ENCODE data around the gene PEX6. TPM values are rescaled to one million over a fixed set of nuclear protein-coding genes. Genes with fewer than 3 reads are reported as not detected.
"Not testable (repeated sequence)": the region's sequence is repeated elsewhere in the genome, so short reads cannot be mapped to it uniquely, and the experiment has no call there.

Gene PEX6
- polyA plus RNA-seq, 4 donors = 17.8 to 51.4 (median 35.9) TPM

- H3K9me3 ChIP-seq (ENCODE audit: control insufficient read depth in 2 of 2, insufficient read depth in 1 of 2, low read depth in 1 of 2, low read length in 1 of 2) = no peaks in the 10 kb centered on the region
- H3K27ac ChIP-seq (ENCODE audit: low read depth in 1 of 3, low read length in 2 of 3) = no peak overlapping the region
- no peaks in the 10 kb centered on the region for H3K27me3 ChIP-seq (ENCODE audit: control insufficient read depth in 3 of 3, insufficient read depth in 3 of 3, low read length in 3 of 3)
- H3K36me3 ChIP-seq (ENCODE audit: control insufficient read depth in 3 of 3, insufficient read depth in 2 of 3, low read depth in 1 of 3, low read length in 3 of 3) = peaks cover 32 to 72% (median 33%) of the 10 kb centered on the region in 3 donors
- 59 to 64% (median 63%) methylated on average over 6 of the region's 6 CpGs for whole genome bisulfite sequencing, 3 donors
- FAIRE-seq (no peak), DNase-seq (peak; percentile 42 to 51)
- H3K4me3 ChIP-seq (ENCODE audit: low read depth in 1 of 3, low read length in 3 of 3) = no peak overlapping the region
- peaks cover 4 to 7% (median 5%) of the 10 kb centered on the region in 3 donors for H3K4me1 ChIP-seq (ENCODE audit: control insufficient read depth in 3 of 3, insufficient read depth in 2 of 3, low read depth in 1 of 3, low read length in 2 of 3)
These were observed 30.1 kb upstream of the PEX6 start for GRCh38 chr6:43009124-43009523.

GRCh38 chr6:43007126-43007525, 28.1 kb upstream of the PEX6 start:
- WGBS, 3 donors = 91 to 93% (median 93%) methylated on average over 9 of the region's 9 CpGs
- Histone ChIP-seq H3K9me3 (ENCODE audit: control insufficient read depth in 2 of 2, insufficient read depth in 1 of 2, low read depth in 1 of 2, low read length in 1 of 2) (no peaks in the 10 kb centered on the region), H3K27ac (ENCODE audit: low read depth in 1 of 3, low read length in 2 of 3) (no peak overlapping the region), H3K36me3 (ENCODE audit: control insufficient read depth in 3 of 3, insufficient read depth in 2 of 3, low read depth in 1 of 3, low read length in 3 of 3) (peaks cover 32 to 81% (median 33%) of the 10 kb centered on the region in 3 donors), H3K27me3 (ENCODE audit: control insufficient read depth in 3 of 3, insufficient read depth in 3 of 3, low read length in 3 of 3) (no peaks in the 10 kb centered on the region), H3K4me3 (ENCODE audit: low read depth in 1 of 3, low read length in 3 of 3) (no peak overlapping the region), H3K4me1 (ENCODE audit: control insufficient read depth in 3 of 3, insufficient read depth in 2 of 3, low read depth in 1 of 3, low read length in 2 of 3) (no peaks in the 10 kb centered on the region)
- no peak for DNase-seq
- no peak for FAIRE-seq

GRCh38 chr6:43006251-43006650, 27.3 kb upstream of the PEX6 start:
- no peak overlapping the region for H3K4me3 ChIP-seq (ENCODE audit: low read depth in 1 of 3, low read length in 3 of 3)
- no peaks in the 10 kb centered on the region for H3K9me3 ChIP-seq (ENCODE audit: control insufficient read depth in 2 of 2, insufficient read depth in 1 of 2, low read depth in 1 of 2, low read length in 1 of 2)
- FAIRE-seq (no peak), DNase-seq (no peak)
- H3K27ac ChIP-seq (ENCODE audit: low read depth in 1 of 3, low read length in 2 of 3) = no peak overlapping the region
- 95 to 98% (median 97%) methylated on average over 11 of the region's 11 CpGs for WGBS, 3 donors
- no peaks in the 10 kb centered on the region for H3K27me3 ChIP-seq (ENCODE audit: control insufficient read depth in 3 of 3, insufficient read depth in 3 of 3, low read length in 3 of 3)
- peaks cover 26 to 78% (median 28%) of the 10 kb centered on the region in 3 donors for H3K36me3 ChIP-seq (ENCODE audit: control insufficient read depth in 3 of 3, insufficient read depth in 2 of 3, low read depth in 1 of 3, low read length in 3 of 3)
- no peaks in the 10 kb centered on the region for H3K4me1 ChIP-seq (ENCODE audit: control insufficient read depth in 3 of 3, insufficient read depth in 2 of 3, low read depth in 1 of 3, low read length in 2 of 3)

GRCh38 chr6:43005844-43006243, 26.9 kb upstream of the PEX6 start:
- 89 to 92% (median 91%) methylated on average over 5 of the region's 5 CpGs for WGBS, 3 donors
- no peaks in the 10 kb centered on the region for H3K27me3 ChIP-seq (ENCODE audit: control insufficient read depth in 3 of 3, insufficient read depth in 3 of 3, low read length in 3 of 3)
- H3K27ac ChIP-seq (ENCODE audit: low read depth in 1 of 3, low read length in 2 of 3) = no peak overlapping the region
- H3K4me3 ChIP-seq (ENCODE audit: low read depth in 1 of 3, low read length in 3 of 3) = no peak overlapping the region
- no peak for FAIRE-seq
- H3K36me3 ChIP-seq (ENCODE audit: control insufficient read depth in 3 of 3, insufficient read depth in 2 of 3, low read depth in 1 of 3, low read length in 3 of 3) = peaks cover 22 to 74% (median 25%) of the 10 kb centered on the region in 3 donors
- no peaks in the 10 kb centered on the region for H3K4me1 ChIP-seq (ENCODE audit: control insufficient read depth in 3 of 3, insufficient read depth in 2 of 3, low read depth in 1 of 3, low read length in 2 of 3)
- no peak for DNase-seq
- H3K9me3 ChIP-seq (ENCODE audit: control insufficient read depth in 2 of 2, insufficient read depth in 1 of 2, low read depth in 1 of 2, low read length in 1 of 2) = no peaks in the 10 kb centered on the region

GRCh38 chr6:43001843-43002242, 22.9 kb upstream of the PEX6 start:
- Histone ChIP-seq H3K27me3 (ENCODE audit: control insufficient read depth in 3 of 3, insufficient read depth in 3 of 3, low read length in 3 of 3) (no peaks in the 10 kb centered on the region), H3K9me3 (ENCODE audit: control insufficient read depth in 2 of 2, insufficient read depth in 1 of 2, low read depth in 1 of 2, low read length in 1 of 2) (no peaks in the 10 kb centered on the region), H3K4me1 (ENCODE audit: control insufficient read depth in 3 of 3, insufficient read depth in 2 of 3, low read depth in 1 of 3, low read length in 2 of 3) (no peaks in the 10 kb centered on the region), H3K36me3 (ENCODE audit: control insufficient read depth in 3 of 3, insufficient read depth in 2 of 3, low read depth in 1 of 3, low read length in 3 of 3) (peaks cover 6 to 64% (median 7%) of the 10 kb centered on the region in 3 donors), H3K27ac (ENCODE audit: low read depth in 1 of 3, low read length in 2 of 3) (no peak overlapping the region), H3K4me3 (ENCODE audit: low read depth in 1 of 3, low read length in 3 of 3) (no peak overlapping the region)
- 92 to 96% (median 94%) methylated on average over 8 of the region's 8 CpGs for WGBS, 3 donors
- DNase-seq (no peak), FAIRE-seq (no peak)

GRCh38 chr6:42998205-42998604, 19.2 kb upstream of the PEX6 start:
- not testable (repeated sequence) for H3K27me3 ChIP-seq (ENCODE audit: control insufficient read depth in 3 of 3, insufficient read depth in 3 of 3, low read length in 3 of 3); H3K4me3 ChIP-seq (ENCODE audit: low read depth in 1 of 3, low read length in 3 of 3); H3K27ac ChIP-seq (ENCODE audit: low read depth in 1 of 3, low read length in 2 of 3); DNase-seq; H3K9me3 ChIP-seq (ENCODE audit: control insufficient read depth in 2 of 2, insufficient read depth in 1 of 2, low read depth in 1 of 2, low read length in 1 of 2); H3K4me1 ChIP-seq (ENCODE audit: control insufficient read depth in 3 of 3, insufficient read depth in 2 of 3, low read depth in 1 of 3, low read length in 2 of 3); FAIRE-seq
- WGBS, 3 donors = 77 to 88% (median 82%) methylated on average over 9 of the region's 9 CpGs
- H3K36me3 ChIP-seq (ENCODE audit: control insufficient read depth in 3 of 3, insufficient read depth in 2 of 3, low read depth in 1 of 3, low read length in 3 of 3) = peaks cover 0 to 63% (median 2%) of the 10 kb centered on the region in 3 donors

- H3K9me3 ChIP-seq (ENCODE audit: control insufficient read depth in 2 of 2, insufficient read depth in 1 of 2, low read depth in 1 of 2, low read length in 1 of 2) = no peaks in the 10 kb centered on the region
- FAIRE-seq (peak; percentile 74), DNase-seq (peak; percentile 73 to 92)
- no peak overlapping the region for H3K4me3 ChIP-seq (ENCODE audit: low read depth in 1 of 3, low read length in 3 of 3)
- H3K36me3 ChIP-seq (ENCODE audit: control insufficient read depth in 3 of 3, insufficient read depth in 2 of 3, low read depth in 1 of 3, low read length in 3 of 3) = peaks cover 0 to 58% (median 2%) of the 10 kb centered on the region in 3 donors
- H3K27ac ChIP-seq (ENCODE audit: low read depth in 1 of 3, low read length in 2 of 3) = peak overlapping the region in 1 of 3 donors; percentile 39
- no peaks in the 10 kb centered on the region for H3K27me3 ChIP-seq (ENCODE audit: control insufficient read depth in 3 of 3, insufficient read depth in 3 of 3, low read length in 3 of 3)
- peaks cover 0 to 7% (median 0%) of the 10 kb centered on the region in 3 donors for H3K4me1 ChIP-seq (ENCODE audit: control insufficient read depth in 3 of 3, insufficient read depth in 2 of 3, low read depth in 1 of 3, low read length in 2 of 3)
These were observed 17.5 kb upstream of the PEX6 start for GRCh38 chr6:42996513-42996912.

- 81 to 92% (median 92%) methylated on average over 2 of the region's 2 CpGs for WGBS, 3 donors
- no peak for FAIRE-seq
- H3K4me3 ChIP-seq (ENCODE audit: low read depth in 1 of 3, low read length in 3 of 3) = no peak overlapping the region
These were observed 14.5 kb upstream of the PEX6 start for GRCh38 chr6:42993445-42993844.

GRCh38 chr6:42989923-42990322, 10.9 kb upstream of the PEX6 start:
- Histone ChIP-seq H3K9me3 (ENCODE audit: control insufficient read depth in 2 of 2, insufficient read depth in 1 of 2, low read depth in 1 of 2, low read length in 1 of 2) (no peaks in the 10 kb centered on the region), H3K36me3 (ENCODE audit: control insufficient read depth in 3 of 3, insufficient read depth in 2 of 3, low read depth in 1 of 3, low read length in 3 of 3) (peaks cover 0 to 50% (median 3%) of the 10 kb centered on the region in 3 donors), H3K4me3 (ENCODE audit: low read depth in 1 of 3, low read length in 3 of 3) (no peak overlapping the region), H3K27ac (ENCODE audit: low read depth in 1 of 3, low read length in 2 of 3) (peak overlapping the region; percentile 62 to 80 (median 69)), H3K27me3 (ENCODE audit: control insufficient read depth in 3 of 3, insufficient read depth in 3 of 3, low read length in 3 of 3) (no peaks in the 10 kb centered on the region), H3K4me1 (ENCODE audit: control insufficient read depth in 3 of 3, insufficient read depth in 2 of 3, low read depth in 1 of 3, low read length in 2 of 3) (peaks cover 0 to 55% (median 4%) of the 10 kb centered on the region in 3 donors)
- 34 to 60% (median 41%) methylated on average over 5 of the region's 5 CpGs for WGBS, 3 donors
- FAIRE-seq (no peak), DNase-seq (peak; percentile 89 to 96)

More at GRCh38 chr6:42993445-42993844, 14.5 kb upstream of the PEX6 start:
- H3K36me3 ChIP-seq (ENCODE audit: control insufficient read depth in 3 of 3, insufficient read depth in 2 of 3, low read depth in 1 of 3, low read length in 3 of 3) = peaks cover 0 to 48% (median 3%) of the 10 kb centered on the region in 3 donors
- no peak overlapping the region for H3K27ac ChIP-seq (ENCODE audit: low read depth in 1 of 3, low read length in 2 of 3)
- no peaks in the 10 kb centered on the region for H3K27me3 ChIP-seq (ENCODE audit: control insufficient read depth in 3 of 3, insufficient read depth in 3 of 3, low read length in 3 of 3)
- peaks cover 0 to 33% (median 0%) of the 10 kb centered on the region in 3 donors for H3K4me1 ChIP-seq (ENCODE audit: control insufficient read depth in 3 of 3, insufficient read depth in 2 of 3, low read depth in 1 of 3, low read length in 2 of 3)
- DNase-seq = no peak
- H3K9me3 ChIP-seq (ENCODE audit: control insufficient read depth in 2 of 2, insufficient read depth in 1 of 2, low read depth in 1 of 2, low read length in 1 of 2) = no peaks in the 10 kb centered on the region

Data from small intestine (tissue), 7 donors.